ENCODE results near the gene MAP3K6. TPM values are rescaled to one million over a fixed set of nuclear protein-coding genes. Genes with fewer than 3 reads are reported as not detected.

The MAP3K6 gene
- total RNA-seq, 1 donor from 2014 or later = 12.1 TPM

DNA sequence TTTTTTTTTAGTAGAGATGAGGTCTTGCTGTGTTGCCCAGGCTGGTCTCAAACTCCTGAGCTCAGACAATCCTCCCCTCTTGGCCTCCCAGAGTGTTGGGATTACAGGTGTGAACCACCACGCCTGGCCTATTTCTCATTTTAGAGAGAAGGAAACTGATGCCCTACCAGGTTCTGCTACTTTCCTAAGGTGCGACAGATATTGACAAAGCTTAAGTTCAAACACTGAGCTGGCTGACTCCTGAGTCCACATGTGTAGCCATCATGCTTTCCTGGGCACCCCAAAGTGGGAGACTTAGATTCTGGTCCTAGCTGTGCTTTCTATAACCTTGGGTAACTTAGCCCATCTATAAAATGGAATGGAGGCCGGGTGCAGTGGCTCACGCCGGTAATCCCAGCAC is 49.9 kb downstream of the MAP3K6 start:
- Histone ChIP-seq H3K36me3 (ENCODE audit: control insufficient read depth, insufficient read depth, low read length) (no peaks in the 10 kb centered on the region), H3K27me3 (ENCODE audit: control insufficient read depth, insufficient read depth, low read length) (no peaks in the 10 kb centered on the region), H3K4me3 (ENCODE audit: low read depth, low read length) (no peak overlapping the region)
- DNase-seq (ENCODE audit: low read depth) = no peak
- TF ChIP-seq, protein P1, sequence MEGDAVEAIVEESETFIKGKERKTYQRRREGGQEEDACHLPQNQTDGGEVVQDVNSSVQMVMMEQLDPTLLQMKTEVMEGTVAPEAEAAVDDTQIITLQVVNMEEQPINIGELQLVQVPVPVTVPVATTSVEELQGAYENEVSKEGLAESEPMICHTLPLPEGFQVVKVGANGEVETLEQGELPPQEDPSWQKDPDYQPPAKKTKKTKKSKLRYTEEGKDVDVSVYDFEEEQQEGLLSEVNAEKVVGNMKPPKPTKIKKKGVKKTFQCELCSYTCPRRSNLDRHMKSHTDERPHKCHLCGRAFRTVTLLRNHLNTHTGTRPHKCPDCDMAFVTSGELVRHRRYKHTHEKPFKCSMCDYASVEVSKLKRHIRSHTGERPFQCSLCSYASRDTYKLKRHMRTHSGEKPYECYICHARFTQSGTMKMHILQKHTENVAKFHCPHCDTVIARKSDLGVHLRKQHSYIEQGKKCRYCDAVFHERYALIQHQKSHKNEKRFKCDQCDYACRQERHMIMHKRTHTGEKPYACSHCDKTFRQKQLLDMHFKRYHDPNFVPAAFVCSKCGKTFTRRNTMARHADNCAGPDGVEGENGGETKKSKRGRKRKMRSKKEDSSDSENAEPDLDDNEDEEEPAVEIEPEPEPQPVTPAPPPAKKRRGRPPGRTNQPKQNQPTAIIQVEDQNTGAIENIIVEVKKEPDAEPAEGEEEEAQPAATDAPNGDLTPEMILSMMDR (IDR thresholded peaks at IDR 0.05; ENCODE audit: insufficient read depth, low read length, severe bottlenecking) = no peak
- FAIRE-seq = no peak

DNA sequence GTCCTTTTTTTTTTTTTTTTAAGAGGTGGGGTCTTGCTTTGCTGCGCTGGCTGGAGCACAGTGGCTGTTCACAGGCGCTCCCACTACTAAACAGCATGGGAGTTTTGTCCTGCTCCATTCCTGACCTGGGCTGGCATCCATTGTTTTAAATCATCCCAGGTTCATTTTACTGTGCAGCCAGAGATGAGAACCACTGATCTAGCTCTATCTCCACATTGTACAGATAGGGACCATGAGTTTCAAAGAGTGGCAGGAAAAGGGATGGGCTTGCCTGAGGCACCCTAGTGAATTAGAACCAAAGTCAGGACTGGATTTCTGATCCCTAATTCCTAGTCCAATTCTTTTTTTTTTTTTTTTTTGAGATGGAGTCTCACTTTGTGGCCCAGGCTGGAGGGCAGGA is 52.0 kb downstream of the MAP3K6 start:
- H3K27me3 ChIP-seq (ENCODE audit: control insufficient read depth, insufficient read depth, low read length) = no peaks in the 10 kb centered on the region
- no peak for FAIRE-seq
- no peak for DNase-seq (ENCODE audit: low read depth)
- TF ChIP-seq, protein P1 (IDR thresholded peaks at IDR 0.05; ENCODE audit: insufficient read depth, low read length, severe bottlenecking) = no peak
- no peak overlapping the region for H3K4me3 ChIP-seq (ENCODE audit: low read depth, low read length)
- no peaks in the 10 kb centered on the region for H3K36me3 ChIP-seq (ENCODE audit: control insufficient read depth, insufficient read depth, low read length)

DNA sequence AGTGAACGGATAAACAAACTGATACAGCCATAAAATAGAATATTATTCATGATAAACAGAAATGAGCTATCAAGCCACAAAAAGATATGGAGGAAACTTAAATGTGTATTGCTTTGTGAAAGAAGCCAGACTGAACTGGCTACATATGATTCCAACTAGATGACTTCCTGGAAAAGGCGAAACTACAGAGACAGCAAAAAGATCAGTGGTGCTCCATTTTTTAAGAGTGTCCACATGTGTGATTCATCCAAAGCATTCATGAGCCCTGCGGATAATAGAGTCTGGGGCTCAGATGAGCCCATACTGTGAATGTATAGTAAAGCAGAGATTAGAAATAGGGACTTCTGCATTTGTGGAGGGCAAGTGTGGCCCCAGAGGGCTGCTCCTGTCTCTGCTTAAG is 52.6 kb downstream of the MAP3K6 start:
- H3K4me3 ChIP-seq (ENCODE audit: low read depth, low read length) = no peak overlapping the region
- FAIRE-seq (no peak), DNase-seq (ENCODE audit: low read depth) (no peak)
- no peaks in the 10 kb centered on the region for H3K36me3 ChIP-seq (ENCODE audit: control insufficient read depth, insufficient read depth, low read length)
- TF ChIP-seq, protein P1 (IDR thresholded peaks at IDR 0.05; ENCODE audit: insufficient read depth, low read length, severe bottlenecking) = no peak
- H3K27me3 ChIP-seq (ENCODE audit: control insufficient read depth, insufficient read depth, low read length) = no peaks in the 10 kb centered on the region

DNA sequence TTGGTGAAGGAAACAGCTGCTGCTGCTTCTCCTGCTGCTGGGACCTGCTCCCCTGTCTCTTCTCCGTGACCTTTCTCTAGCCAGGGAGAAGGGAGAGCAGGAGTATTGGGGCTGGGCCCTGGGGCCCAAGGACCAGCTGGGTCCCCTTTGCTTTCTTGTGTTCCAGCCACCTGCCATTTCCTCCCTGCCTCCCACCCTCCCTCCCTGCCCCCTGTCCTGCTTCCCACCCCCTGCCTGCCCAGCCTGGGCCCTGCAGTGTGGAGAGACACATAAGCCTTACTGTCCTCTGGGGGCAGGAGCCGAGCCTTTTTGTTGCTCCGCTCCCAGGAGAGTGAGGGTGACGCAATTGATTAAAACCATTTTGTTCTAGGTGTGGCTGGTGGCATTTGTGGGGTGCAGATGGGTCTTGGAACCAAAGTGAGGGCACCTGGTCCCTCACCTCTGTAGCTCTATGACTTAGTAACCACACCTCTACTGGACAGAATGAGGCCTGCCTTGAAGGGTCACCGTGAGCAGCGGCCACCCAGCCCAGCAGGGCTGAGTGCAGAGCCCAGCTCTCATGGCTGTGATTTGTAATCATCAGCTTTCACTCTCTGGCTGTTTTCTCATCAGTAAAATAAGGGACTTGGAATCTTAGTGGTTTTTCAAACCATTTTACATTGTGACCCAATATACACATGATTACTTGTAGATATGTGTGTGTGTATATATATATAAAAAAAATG is 58.7 kb downstream of the MAP3K6 start:
- Histone ChIP-seq H3K27me3 (ENCODE audit: control insufficient read depth, insufficient read depth, low read length) (no peaks in the 10 kb centered on the region), H3K36me3 (ENCODE audit: control insufficient read depth, insufficient read depth, low read length) (peaks cover 1% of the 10 kb centered on the region), H3K4me3 (ENCODE audit: low read depth, low read length) (no peak overlapping the region)
- FAIRE-seq (no peak), DNase-seq (ENCODE audit: low read depth) (no peak)
- TF ChIP-seq, protein P1 (IDR thresholded peaks at IDR 0.05; ENCODE audit: insufficient read depth, low read length, severe bottlenecking) = no peak

DNA sequence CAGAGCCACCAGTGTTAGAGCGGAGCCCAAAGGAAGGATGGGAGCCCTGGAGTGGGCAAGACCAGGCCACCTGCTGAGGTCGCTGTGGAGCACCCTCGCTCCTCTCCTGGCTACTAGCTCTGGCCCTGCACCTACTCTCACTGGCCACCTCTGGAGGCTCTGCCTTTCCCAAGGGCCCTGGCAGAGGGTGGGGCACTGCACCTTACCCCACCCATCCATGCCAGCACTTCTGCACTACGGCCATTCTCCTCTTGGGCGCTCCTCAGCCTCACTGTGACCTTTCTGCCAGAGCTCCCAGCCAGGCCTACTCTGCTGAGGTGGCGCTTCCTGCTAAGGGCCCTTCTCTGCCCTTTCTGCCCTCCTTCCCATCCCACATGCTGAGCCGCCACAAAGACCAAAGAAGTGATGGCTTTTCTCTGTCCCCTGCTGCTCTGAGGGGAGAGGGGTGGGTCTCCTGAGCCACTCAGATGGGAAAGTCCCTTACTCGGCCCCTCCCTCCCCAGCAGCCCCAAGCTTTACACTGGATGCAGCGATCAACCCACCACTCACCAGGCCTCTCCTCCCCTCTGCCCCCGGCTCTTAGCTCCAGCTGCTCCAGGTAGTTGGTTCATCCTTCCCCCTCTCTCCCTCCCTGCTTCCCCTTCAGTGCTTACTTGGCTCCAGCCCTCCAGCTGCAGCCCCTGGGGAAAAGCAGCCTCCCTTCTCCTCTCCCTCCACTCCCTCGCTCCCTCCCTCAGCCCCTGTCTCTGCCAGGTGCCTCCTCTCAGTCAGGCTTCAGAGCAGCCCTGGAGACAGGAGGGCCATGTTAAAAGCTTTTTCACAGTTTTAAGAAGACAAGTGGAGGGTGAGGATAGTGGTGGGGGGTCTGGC is 59.6 kb downstream of the MAP3K6 start:
- no peak for DNase-seq (ENCODE audit: low read depth)
- peaks cover 1% of the 10 kb centered on the region for H3K36me3 ChIP-seq (ENCODE audit: control insufficient read depth, insufficient read depth, low read length)

More for the DNA sequence above, 59.6 kb downstream of the MAP3K6 start:
- Histone ChIP-seq H3K27me3 (ENCODE audit: control insufficient read depth, insufficient read depth, low read length) (no peaks in the 10 kb centered on the region), H3K4me3 (ENCODE audit: low read depth, low read length) (no peak overlapping the region)
- TF ChIP-seq, protein P1 (IDR thresholded peaks at IDR 0.05; ENCODE audit: insufficient read depth, low read length, severe bottlenecking) = peak; percentile 35
- no peak for FAIRE-seq

Data from bronchial epithelial cell (primary cell).